ENCODE results near the gene MNAT1. TPM values are rescaled to one million over a fixed set of nuclear protein-coding genes. Genes with fewer than 3 reads are reported as not detected.

The MNAT1 gene
- total RNA-seq, 1 donor from 2014 or later: 37.1 TPM

GRCh38 chr14:60757567-60758002 is 23.0 kb downstream of the MNAT1 start:
- H3K4me3 Mint-ChIP-seq: no peak overlapping the region
- no peak for TF ChIP-seq CTCF (IDR thresholded peaks at IDR 0.05)
- POLR2A ChIA-PET: no interaction called here
- H3K27ac Mint-ChIP-seq: no peak overlapping the region
- CTCF ChIA-PET: no interaction called here
- ATAC-seq (ENCODE audit: low read depth) (no peak), DNase-seq (no peak)
- no peaks in the 10 kb centered on the region for H3K27me3 Mint-ChIP-seq
- H3K9me3 Mint-ChIP-seq: no peaks in the 10 kb centered on the region
- H3K36me3 Mint-ChIP-seq (ENCODE audit: low read depth): no peaks in the 10 kb centered on the region
- peaks cover 43% of the 10 kb centered on the region for H3K4me1 Mint-ChIP-seq
- intact Hi-C loops (cut with micrococcal nuclease): loop anchor here (10.0 kb wide), 2 partner anchors 663 to 1273 kb away; partner anchors contain the start of genes JKAMP, L3HYPDH and PCNX4

- Mint-ChIP-seq H3K4me3 (no peak overlapping the region), H3K36me3 (ENCODE audit: low read depth) (no peaks in the 10 kb centered on the region), H3K4me1 (peaks cover 31% of the 10 kb centered on the region), H3K9me3 (no peaks in the 10 kb centered on the region), H3K27ac (no peak overlapping the region), H3K27me3 (no peaks in the 10 kb centered on the region)
- ChIA-PET POLR2A (no interaction called here), CTCF (no interaction called here)
- no peak for ATAC-seq (ENCODE audit: low read depth)
- no peak for TF ChIP-seq CTCF (IDR thresholded peaks at IDR 0.05)
- no peak for DNase-seq
- intact Hi-C loops (cut with micrococcal nuclease): loop anchor here (10.0 kb wide), 2 partner anchors 664 to 1274 kb away; partner anchors contain the start of genes JKAMP, L3HYPDH and PCNX4
These were observed 24.3 kb downstream of the MNAT1 start for GRCh38 chr14:60758885-60759284.

- no peak overlapping the region for H3K27ac Mint-ChIP-seq
- DNase-seq (no peak), ATAC-seq (ENCODE audit: low read depth) (no peak)
- no peak for TF ChIP-seq CTCF (IDR thresholded peaks at IDR 0.05)
- peaks cover 25% of the 10 kb centered on the region for H3K4me1 Mint-ChIP-seq
- intact Hi-C loops (cut with micrococcal nuclease): no loop called here
- POLR2A ChIA-PET: no interaction called here
- no peaks in the 10 kb centered on the region for H3K27me3 Mint-ChIP-seq
- H3K36me3 Mint-ChIP-seq (ENCODE audit: low read depth): no peaks in the 10 kb centered on the region
- CTCF ChIA-PET: no interaction called here
- H3K9me3 Mint-ChIP-seq: no peaks in the 10 kb centered on the region
- no peak overlapping the region for H3K4me3 Mint-ChIP-seq
These were observed 25.6 kb downstream of the MNAT1 start for GRCh38 chr14:60760209-60760608.

GRCh38 chr14:60760644-60761364 is 26.2 kb downstream of the MNAT1 start:
- H3K27ac Mint-ChIP-seq: no peak overlapping the region
- no peak for TF ChIP-seq CTCF (IDR thresholded peaks at IDR 0.05)
- no peaks in the 10 kb centered on the region for H3K9me3 Mint-ChIP-seq
- CTCF ChIA-PET: no interaction called here
- ATAC-seq (ENCODE audit: low read depth) (no peak), DNase-seq (no peak)
- peaks cover 24% of the 10 kb centered on the region for H3K4me1 Mint-ChIP-seq
- H3K4me3 Mint-ChIP-seq: no peak overlapping the region
- H3K36me3 Mint-ChIP-seq (ENCODE audit: low read depth): no peaks in the 10 kb centered on the region
- POLR2A ChIA-PET: no interaction called here
- intact Hi-C loops (cut with micrococcal nuclease): no loop called here
- H3K27me3 Mint-ChIP-seq: no peaks in the 10 kb centered on the region

DNA sequence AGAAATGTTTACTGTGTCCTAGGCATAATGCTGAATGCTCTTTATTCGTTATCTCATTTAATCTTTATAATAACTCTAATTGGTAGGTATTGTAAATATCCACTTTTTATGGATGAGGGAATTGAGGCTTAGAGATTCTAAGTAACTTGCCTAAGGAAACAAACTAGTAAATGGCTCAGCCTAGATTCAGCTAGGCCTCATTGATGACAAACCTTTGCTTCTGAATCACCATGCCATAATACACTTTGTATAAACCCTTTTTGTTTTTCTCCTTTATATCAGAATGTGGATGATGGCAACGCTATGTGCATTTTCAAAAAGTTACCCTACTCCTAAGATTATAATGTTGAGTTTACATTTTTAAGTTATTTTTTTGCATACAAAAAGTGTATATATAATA is 34.0 kb downstream of the MNAT1 start:
- Mint-ChIP-seq H3K36me3 (ENCODE audit: low read depth) (no peaks in the 10 kb centered on the region), H3K9me3 (no peaks in the 10 kb centered on the region), H3K4me3 (no peak overlapping the region), H3K4me1 (peaks cover 9% of the 10 kb centered on the region), H3K27me3 (no peaks in the 10 kb centered on the region), H3K27ac (no peak overlapping the region)
- intact Hi-C loops (cut with micrococcal nuclease): loop anchor here (5.0 kb wide), 1 partner anchor 34 kb away; no protein-coding TSS in a partner anchor
- POLR2A ChIA-PET: no interaction called here
- no peak for TF ChIP-seq CTCF (IDR thresholded peaks at IDR 0.05)
- DNase-seq (no peak), ATAC-seq (ENCODE audit: low read depth) (no peak)
- CTCF ChIA-PET: no interaction called here

All from activated B cell treated with CpG ODN at 0.5 μM for 24 hours (primary cell).